HCT116 (cell line): Measurements from ENCODE around the gene PXYLP1. TPM values are rescaled to one million over a fixed set of nuclear protein-coding genes. Genes with fewer than 3 reads are reported as not detected.

Source experiments
- ATAC-seq: fragments of 200-7000 bp; cut with Tn5 transposase; 2 replicates; pipeline ENCODE4 v1.9.1; 2020; ENCODE audit warnings: mild to moderate bottlenecking, moderate library complexity
- BruUV-seq: library from RNA; stranded (reverse); fragments of 400-500 nt; replicated peaks from 2 replicates; lab custom pipeline; 2021; lab: Mats Ljungman, UMichigan
- CTCF ChIA-PET: fragments of 300-600 bp; sonication (Branson Sonifier 250); formaldehyde crosslinking; loops from one replicate; lab custom pipeline; 2021; ENCODE audit warnings: antibody characterized with exemption; lab: Charles Lee
- POLR2A ChIA-PET: fragments of 300-600, 350-600 bp; sonication (Branson Sonifier 250); formaldehyde crosslinking; loops from one replicate; lab custom pipeline; 2021; ENCODE audit warnings: antibody characterized with exemption; lab: Charles Lee
- RAD21 ChIA-PET, 2 experiments: fragments of 300-600 bp; sonication (Branson Sonifier 250); formaldehyde crosslinking; loops; one replicate each; lab custom pipeline; 2023; ENCODE audit warnings: low total read pairs in 2 of 2; ENCODE audit not compliant: uncharacterized antibody in 2 of 2, unreplicated experiment in 2 of 2, low non-redundant PET in 1 of 2; lab: Charles Lee
- DNase-seq: peaks from one replicate; pipeline ENCODE4 v3.0.0-alpha.2; 2010; ENCODE audit warnings: low read depth, low spot score
- H2AFZ ChIP-seq: fragments of 200-600 bp; shearing (Covaris generic), sonication (generic); 2 replicates; pipeline ENCODE4 v1.6.1; 2017; ENCODE audit warnings: low read depth, mixed run types, mixed read lengths, antibody characterized with exemption, low read length; ENCODE audit not compliant: poor library complexity, severe bottlenecking
- H3K27ac ChIP-seq: 2 replicates; pipeline ENCODE4 v1.5.1; 2012; ENCODE audit warnings: low read depth, low read length
- H3K27me3 ChIP-seq: fragments of 200-600 bp; sonication (generic); 2 replicates; pipeline ENCODE4 v1.6.1; 2016; ENCODE audit warnings: mixed run types, low read length, mixed read lengths; ENCODE audit not compliant: insufficient read depth
- H3K36me3 ChIP-seq, 2 experiments: fragments of 200-500 bp in 1 of 2; fragments of 200-600 bp in 1 of 2; sonication (Bioruptor generic) in 1 of 2; sonication (generic) in 1 of 2; 2 replicates each; pipeline versions ENCODE4 v1.5.1 to v1.6.1; 2014 to 2016; ENCODE audit warnings: low read length in 2 of 2, inconsistent platforms in 1 of 2, mixed read lengths in 1 of 2, mixed run types in 1 of 2; ENCODE audit not compliant: insufficient read depth in 2 of 2, control insufficient read depth in 1 of 2
- H3K4me1 ChIP-seq, 2 experiments: fragments of 200-600 bp in 1 of 2; sonication (generic) in 1 of 2; 2 replicates each; pipeline versions ENCODE4 v1.5.1 to v1.6.1; 2012 to 2017; ENCODE audit warnings: low read length in 2 of 2, inconsistent platforms in 1 of 2, mild to moderate bottlenecking in 1 of 2, mixed read lengths in 1 of 2, mixed run types in 1 of 2, moderate library complexity in 1 of 2; ENCODE audit not compliant: insufficient read depth in 2 of 2, control insufficient read depth in 1 of 2
- H3K4me2 ChIP-seq: fragments of 200-600 bp; sonication (generic); 2 replicates; pipeline ENCODE4 v1.6.1; 2017; ENCODE audit warnings: mixed run types, low read length, mixed read lengths
- H3K4me3 ChIP-seq, 2 experiments: fragments of 200-600 bp in 1 of 2; sonication (generic) in 1 of 2; replicated peaks in 1 of 2; 2 replicates each; pipeline ENCODE4 v1.5.1; 2011 to 2016; ENCODE audit warnings: low read length in 2 of 2, control low read depth in 1 of 2, low read depth in 1 of 2, mild to moderate bottlenecking in 1 of 2, mixed read lengths in 1 of 2, mixed run types in 1 of 2
- H3K79me2 ChIP-seq: fragments of 200-600 bp; sonication (generic); 2 replicates; pipeline ENCODE4 v1.6.1; 2017; ENCODE audit warnings: mild to moderate bottlenecking, mixed run types, low read length, moderate library complexity, mixed read lengths; ENCODE audit not compliant: insufficient read depth
- H3K9ac ChIP-seq: fragments of 200-600 bp; sonication (generic); 2 replicates; pipeline ENCODE4 v1.6.1; 2016; ENCODE audit warnings: low read length, mixed read lengths
- H3K9me2 ChIP-seq: fragments of 200-600 bp; sonication (generic), shearing (Covaris generic); 2 replicates; pipeline ENCODE4 v1.6.1; 2017; ENCODE audit warnings: mixed run types, mild to moderate bottlenecking, moderate library complexity; ENCODE audit not compliant: insufficient read depth
- H3K9me3 ChIP-seq, 2 experiments: fragments of 200-500 bp in 1 of 2; fragments of 200-600 bp in 1 of 2; sonication (Bioruptor generic) in 1 of 2; sonication (generic) in 1 of 2; 2 replicates each; pipeline ENCODE4 v1.6.1; 2014 to 2017; ENCODE audit warnings: low read length in 2 of 2, mixed read lengths in 2 of 2, inconsistent platforms in 1 of 2, low read depth in 1 of 2, mild to moderate bottlenecking in 1 of 2, mixed run types in 1 of 2, moderate library complexity in 1 of 2; ENCODE audit not compliant: control insufficient read depth in 1 of 2, insufficient read depth in 1 of 2
- H4K20me1 ChIP-seq: fragments of 200-600 bp; sonication (generic), shearing (Covaris generic); 2 replicates; pipeline ENCODE4 v1.6.1; 2017; ENCODE audit warnings: mixed run types, mild to moderate bottlenecking, moderate library complexity; ENCODE audit not compliant: insufficient read depth
- CBX3 ChIP-seq: IDR thresholded peaks from 2 replicates; pipeline ENCODE4 v1.6.1; 2012; ENCODE audit warnings: low read depth
- CEBPB ChIP-seq: IDR thresholded peaks from 2 replicates; pipeline ENCODE4 v1.6.1; 2012; ENCODE audit warnings: low read depth
- EZH2 ChIP-seq: fragments of 200-600 bp; sonication (generic); IDR thresholded peaks from 2 replicates; pipeline ENCODE4 v1.6.1; 2017; ENCODE audit warnings: antibody characterized with exemption, mixed run types
- FOSL1 ChIP-seq: IDR thresholded peaks from 2 replicates; pipeline ENCODE4 v1.6.1; 2012; ENCODE audit warnings: low read depth
- JUND ChIP-seq: IDR thresholded peaks from 2 replicates; pipeline ENCODE4 v1.6.1; 2012
- MAX ChIP-seq: IDR thresholded peaks from 2 replicates; pipeline ENCODE4 v1.6.1; 2012
- POLR2AphosphoS5 ChIP-seq: IDR thresholded peaks from 2 replicates; pipeline ENCODE4 v1.6.1; 2011; ENCODE audit warnings: mild to moderate bottlenecking, low read depth, low read length, moderate library complexity
- REST ChIP-seq: IDR thresholded peaks from 2 replicates; pipeline ENCODE4 v1.6.1; 2012; ENCODE audit warnings: low read depth
- TCF7L2 ChIP-seq: IDR thresholded peaks from 2 replicates; pipeline ENCODE4 v1.7.0; 2011; ENCODE audit warnings: borderline replicate concordance, inconsistent platforms; ENCODE audit not compliant: insufficient read depth, insufficient read length; ENCODE audit errors: extremely low read depth
- ZBTB33 ChIP-seq: IDR thresholded peaks from 2 replicates; pipeline ENCODE4 v1.6.1; 2011; ENCODE audit warnings: mild to moderate bottlenecking, low read length, moderate library complexity; ENCODE audit not compliant: insufficient replicate concordance; ENCODE audit errors: extremely low read depth
- ZFX ChIP-seq: fragments of 450-650 bp; IDR thresholded peaks from 2 replicates; pipeline ENCODE4 v1.6.1; 2017
- ZNF274 ChIP-seq: fragments of 200-500 bp; sonication (Bioruptor generic); IDR thresholded peaks from 2 replicates; pipeline ENCODE4 v1.6.1; 2014; ENCODE audit warnings: mild to moderate bottlenecking, low read depth, low read length, inconsistent platforms
- intact Hi-C: fragments of 100-400 bp; cut with micrococcal nuclease; formaldehyde crosslinking; loops from 2 replicates; pipeline ENCODE4 v1.10.0; 2022
- total RNA-seq: library from RNA; stranded (reverse); gene quantifications from one replicate; pipeline ENCODE4 v1.2.1, GENCODE V29; 2021; ENCODE audit not compliant: unreplicated experiment

PXYLP1 gene
- total RNA-seq, 1 experiment from 2014 or later = 15.3 TPM

GRCh38 chr3:141235661-141236171, 4.1 kb downstream of the PXYLP1 start (continued):
- TF ChIP-seq REST = no peak
- no peak for TF ChIP-seq JUND
- no peak for TF ChIP-seq MAX

GRCh38 chr3:141236361-141236760, 4.7 kb downstream of the PXYLP1 start:
- POLR2A ChIA-PET = no interaction called here
- intact Hi-C loops = no loop called here
- DNase-seq = no peak

More at GRCh38 chr3:141236361-141236760, 4.7 kb downstream of the PXYLP1 start:
- no peak overlapping the region for H3K4me2 ChIP-seq
- TF ChIP-seq ZBTB33 (no peak), EZH2 (no peak), REST (no peak), ZFX (no peak), FOSL1 (no peak), ZNF274 (no peak), CEBPB (no peak), TCF7L2 (no peak), CBX3 (no peak), POLR2AphosphoS5 (no peak)
- no TSS peak for BruUV-seq
- no peak for ATAC-seq
- ChIA-PET RAD21 (no interaction called here), CTCF (interaction anchor here (1.0 kb wide), 1 partner anchor 9 kb away, joined by 3 read pairs; no protein-coding TSS in a partner anchor)
- H3K9me2 ChIP-seq = no peaks in the 10 kb centered on the region
- no peak overlapping the region for H3K4me3 ChIP-seq
- H3K9me3 ChIP-seq = no peaks in the 10 kb centered on the region
- H3K36me3 ChIP-seq = no peaks in the 10 kb centered on the region
- H2AFZ ChIP-seq = no peak overlapping the region
- H3K27ac ChIP-seq = no peak overlapping the region
- peaks cover 5% of the 10 kb centered on the region; the same call in 1 of the 2 replicates for H3K79me2 ChIP-seq
- no peaks in the 10 kb centered on the region for H3K27me3 ChIP-seq
- H4K20me1 ChIP-seq = no peaks in the 10 kb centered on the region
- H3K4me1 ChIP-seq = peaks cover 5 to 19% of the 10 kb centered on the region in 2 experiments; a peak in 3 of 4 replicates
- no peak overlapping the region for H3K9ac ChIP-seq
